GM13977 (cell line): Measurements from ENCODE around the gene HMG20A.

Experiments
- DNase-seq: peaks from one replicate; pipeline ENCODE4 v3.0.0; 2012; ENCODE audit warnings: low spot score
- CTCF ChIP-seq: IDR thresholded peaks from 2 replicates; pipeline ENCODE4 v1.5.1; 2012; ENCODE audit warnings: mild to moderate bottlenecking, control low read depth; ENCODE audit not compliant: insufficient read depth; ENCODE audit errors: extremely low read depth, missing control alignments
- in situ Hi-C: fragments of 300-500 bp; cut with MboI; formaldehyde crosslinking; loops from one replicate; pipeline ENCODE4 v1.12.0; 2022; ENCODE audit warnings: low sequenced_read_pairs, low pct_unique_long_range_greater_than_20kb, mixed read lengths, inconsistent platforms; ENCODE audit not compliant: unreplicated experiment

HMG20A gene

GRCh38 chr15:77500989-77501388 lies 80.3 kb downstream of the HMG20A start:
- no peak for TF ChIP-seq CTCF
- DNase-seq = no peak
- in situ Hi-C loops = no loop called here

- no peak for TF ChIP-seq CTCF
- in situ Hi-C loops = no loop called here
- no peak for DNase-seq
Measured at GRCh38 chr15:77502379-77503095, 81.8 kb downstream of the HMG20A start.

- in situ Hi-C loops = no loop called here
- no peak for TF ChIP-seq CTCF
- no peak for DNase-seq
Measured at GRCh38 chr15:77503240-77503639, 82.6 kb downstream of the HMG20A start.

GRCh38 chr15:77503764-77504163 lies 83.1 kb downstream of the HMG20A start:
- DNase-seq = no peak
- TF ChIP-seq CTCF = no peak
- in situ Hi-C loops = no loop called here

GRCh38 chr15:77504306-77504705 lies 83.6 kb downstream of the HMG20A start:
- TF ChIP-seq CTCF = no peak
- no peak for DNase-seq
- in situ Hi-C loops = no loop called here

GRCh38 chr15:77504871-77505270 lies 84.2 kb downstream of the HMG20A start:
- TF ChIP-seq CTCF = no peak
- in situ Hi-C loops = no loop called here
- no peak for DNase-seq
